Activated CD4-positive, alpha-beta T cell treated with anti-CD3 and anti-CD28 coated beads for 1 hour (primary cell): ENCODE data around the gene ADGRD1.

Experiments
- DNase-seq: peaks from one replicate; pipeline ENCODE4 v3.0.0-alpha.2; 2020

ADGRD1 gene

GRCh38 chr12:131126662-131127173 lies 173.0 kb downstream of the ADGRD1 start:
- DNase-seq = no peak

- no peak for DNase-seq
Observed at GRCh38 chr12:131128556-131128955, 174.8 kb downstream of the ADGRD1 start.

GRCh38 chr12:131128966-131129619 lies 175.4 kb downstream of the ADGRD1 start:
- peak; percentile 1 for DNase-seq

GRCh38 chr12:131129839-131130238 lies 176.1 kb downstream of the ADGRD1 start:
- DNase-seq = no peak

- DNase-seq = peak; percentile 1
Observed at GRCh38 chr12:131130311-131130911, 176.7 kb downstream of the ADGRD1 start.

DNA sequence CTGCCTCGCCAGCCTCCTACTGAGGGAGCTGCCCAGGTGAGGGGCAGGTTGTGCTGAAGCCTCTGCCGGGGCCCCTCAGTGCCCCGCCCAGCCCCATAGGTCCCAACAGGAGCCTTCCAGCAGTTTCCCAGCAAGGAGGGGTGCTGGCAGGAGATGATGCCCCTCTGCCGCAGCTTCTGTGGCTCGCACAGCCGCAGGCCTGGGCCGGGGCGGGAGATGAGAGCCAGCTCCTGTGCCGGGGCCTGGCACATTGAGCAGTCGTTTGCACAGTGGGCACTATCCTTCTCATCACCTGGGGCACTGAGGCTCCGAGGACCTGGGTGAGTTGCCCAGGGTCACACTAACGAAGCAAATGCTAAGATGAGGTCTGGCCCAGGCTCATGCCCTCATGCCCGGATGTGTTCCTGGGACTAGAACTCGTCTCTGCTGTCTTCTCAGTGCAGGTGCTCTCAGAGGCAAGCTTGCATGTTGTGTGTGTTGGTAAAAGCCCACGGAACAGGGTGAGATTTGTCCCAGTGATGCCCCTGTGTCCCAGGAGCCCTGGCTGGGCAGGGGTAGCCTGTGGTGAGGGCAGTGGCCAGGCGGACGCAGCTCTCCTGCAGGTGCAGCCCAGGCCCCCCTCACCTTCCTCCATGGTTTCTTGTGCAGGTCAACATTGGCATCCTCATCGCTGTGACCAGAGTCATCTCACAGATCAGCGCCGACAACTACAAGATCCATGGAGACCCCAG lies 177.5 kb downstream of the ADGRD1 start:
- DNase-seq = peak; percentile 4

DNA sequence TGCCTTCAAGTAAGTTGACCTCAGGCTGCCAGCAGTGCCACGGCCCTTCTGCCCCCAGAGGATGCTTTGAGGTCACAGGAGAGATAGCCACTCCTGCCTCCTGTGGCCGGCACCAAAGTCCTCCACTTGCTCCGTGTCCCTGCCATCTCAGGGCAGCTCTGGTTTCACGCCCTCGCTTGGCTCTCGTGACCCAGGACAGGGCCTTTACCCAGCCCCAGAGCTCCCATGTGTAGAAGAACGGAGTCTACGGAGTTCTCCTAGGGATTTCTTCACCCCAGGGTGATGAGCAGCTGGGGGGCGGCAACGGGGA lies 178.1 kb downstream of the ADGRD1 start:
- no peak for DNase-seq

DNA sequence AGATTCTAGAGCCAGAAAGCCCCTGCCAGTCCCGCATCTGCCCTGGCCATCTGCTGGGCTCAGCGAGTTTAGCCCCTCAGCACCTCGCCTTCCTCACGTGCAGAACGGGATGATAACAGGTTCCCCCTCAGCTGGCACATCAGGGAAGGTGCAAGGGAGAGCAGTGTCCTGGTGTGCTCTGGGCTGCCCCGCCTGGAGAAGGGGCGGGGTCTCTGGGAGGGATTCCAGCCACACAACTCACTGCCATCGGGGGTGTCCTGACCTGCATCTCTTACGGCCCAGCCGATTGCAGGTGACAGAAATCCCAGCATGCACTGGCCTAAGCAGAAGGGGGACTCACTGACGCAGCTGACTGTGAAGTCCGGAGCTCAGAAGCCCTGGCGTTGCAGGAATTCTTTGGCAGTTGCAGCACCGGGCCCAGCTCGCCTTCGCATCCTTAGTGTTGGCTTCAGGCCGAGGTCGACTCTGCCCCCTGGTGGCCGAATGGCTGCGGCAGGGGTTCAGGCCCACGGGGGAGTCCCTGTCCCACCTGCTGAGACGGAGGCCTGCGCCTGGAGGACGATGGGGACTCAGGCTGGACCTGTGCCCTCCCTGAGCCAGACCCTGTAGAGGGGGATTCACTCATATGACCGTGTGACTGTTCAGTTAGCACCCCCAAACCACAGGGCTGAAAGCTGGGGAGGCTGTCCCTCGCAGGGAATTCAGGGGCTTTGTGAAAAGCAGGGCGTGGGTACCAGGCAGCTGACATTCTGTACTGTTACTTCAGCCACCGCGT lies 178.6 kb downstream of the ADGRD1 start:
- DNase-seq = peak; percentile 48

GRCh38 chr12:131133015-131133905 lies 179.6 kb downstream of the ADGRD1 start:
- DNase-seq = no peak

- no peak for DNase-seq
Observed at GRCh38 chr12:131133994-131134393, 180.3 kb downstream of the ADGRD1 start.

- no peak for DNase-seq
Observed at GRCh38 chr12:131134523-131135310, 181.0 kb downstream of the ADGRD1 start.

GRCh38 chr12:131135311-131135785 lies 181.6 kb downstream of the ADGRD1 start:
- no peak for DNase-seq

DNA sequence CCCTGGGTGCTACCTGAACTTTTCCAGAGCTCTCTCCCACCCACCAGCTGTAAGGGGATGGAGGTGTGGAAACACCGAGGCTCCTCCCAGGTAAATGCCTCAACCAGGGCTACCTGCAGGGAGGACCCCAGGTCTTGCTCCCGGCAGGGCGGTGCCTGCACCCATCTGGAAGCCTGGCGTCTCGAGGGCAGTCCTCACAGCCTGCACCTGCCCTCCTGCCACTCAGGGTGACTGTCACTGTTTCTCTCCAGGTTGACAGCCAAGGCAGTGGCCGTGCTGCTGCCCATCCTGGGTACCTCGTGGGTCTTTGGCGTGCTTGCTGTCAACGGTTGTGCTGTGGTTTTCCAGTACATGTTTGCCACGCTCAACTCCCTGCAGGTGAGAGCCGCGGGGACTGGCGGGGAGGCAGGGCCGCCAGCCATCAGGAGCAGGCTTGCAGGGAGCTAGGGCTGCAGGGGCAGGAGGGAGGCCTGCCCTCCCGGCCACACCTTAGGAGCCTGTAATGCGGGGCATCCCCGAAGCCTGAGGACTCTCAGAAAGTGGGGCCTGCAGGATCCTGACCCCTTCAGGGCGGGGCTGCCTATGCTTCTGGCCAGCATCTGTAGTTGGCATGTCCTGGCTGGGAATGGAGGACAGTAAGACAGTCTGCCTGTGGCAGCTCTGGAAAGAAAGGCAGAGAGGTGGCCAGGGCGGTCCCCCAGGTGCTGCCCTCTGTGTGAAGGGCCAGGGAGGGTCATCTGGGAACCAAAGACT lies 182.3 kb downstream of the ADGRD1 start:
- DNase-seq = no peak

GRCh38 chr12:131136539-131136872 lies 182.8 kb downstream of the ADGRD1 start:
- no peak for DNase-seq

- no peak for DNase-seq
Observed at GRCh38 chr12:131137009-131137835, 183.5 kb downstream of the ADGRD1 start.

DNA sequence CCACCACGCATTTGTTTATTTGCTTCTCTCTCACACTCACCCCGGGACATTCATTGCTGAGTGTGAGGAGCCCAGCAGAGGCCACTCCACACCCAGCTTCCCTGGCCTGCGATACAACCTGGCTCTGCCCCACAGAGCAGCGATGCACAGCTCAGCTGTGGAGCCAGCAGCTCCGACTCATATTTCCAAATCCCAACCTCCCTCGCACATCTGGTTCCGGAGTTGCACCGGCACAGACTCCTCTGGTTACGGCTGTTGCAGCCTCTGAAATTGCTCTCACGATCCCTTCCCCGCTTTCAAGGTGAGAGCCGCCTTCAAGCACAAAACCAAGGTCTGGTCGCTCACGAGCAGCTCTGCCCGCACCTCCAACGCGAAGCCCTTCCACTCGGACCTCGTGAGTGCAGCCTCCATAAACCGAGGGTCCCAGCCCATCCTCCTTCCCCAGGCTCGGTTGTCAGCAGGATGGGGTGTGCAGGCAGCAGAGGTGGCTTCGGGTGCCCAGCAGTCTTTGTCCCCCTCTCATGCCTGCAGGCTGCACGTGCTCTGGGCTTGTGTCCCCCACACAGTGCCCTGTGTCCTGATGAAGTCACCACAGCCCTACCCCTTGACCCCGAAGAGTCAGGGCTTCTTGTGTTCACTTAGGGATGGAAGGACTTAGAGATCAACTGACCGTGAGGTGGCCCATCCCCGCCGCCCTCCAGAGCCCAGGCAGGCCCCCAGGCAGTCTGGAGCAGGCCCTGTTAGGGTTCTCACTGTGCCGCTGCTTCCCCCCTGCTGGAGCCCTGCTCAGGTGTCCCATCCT lies 184.3 kb downstream of the ADGRD1 start:
- no peak for DNase-seq

GRCh38 chr12:131138638-131139362 lies 185.1 kb downstream of the ADGRD1 start:
- DNase-seq = no peak
